NCI-H345 treated with DMSO at 0.1 percent for 48 hours (cell line): ENCODE data around the gene KDM4B.

ENCODE experiments used
- DNase-seq: peaks from one replicate; lab custom pipeline; 2025; ENCODE audit not compliant: unreplicated experiment; lab: John Stamatoyannopoulos, UW

The KDM4B gene

GRCh38 chr19:5103061-5103701 lies 134.3 kb downstream of the KDM4B start:
- DNase-seq = no peak

- DNase-seq = no peak
Measured at GRCh38 chr19:5103812-5104410, 135.0 kb downstream of the KDM4B start.

GRCh38 chr19:5104871-5105351 lies 136.0 kb downstream of the KDM4B start:
- DNase-seq = no peak

GRCh38 chr19:5106191-5106726 lies 137.3 kb downstream of the KDM4B start:
- no peak for DNase-seq

- no peak for DNase-seq
Measured at GRCh38 chr19:5106971-5107370, 138.1 kb downstream of the KDM4B start.

GRCh38 chr19:5107432-5108122 lies 138.7 kb downstream of the KDM4B start:
- DNase-seq = no peak

- DNase-seq = no peak
Measured at GRCh38 chr19:5108123-5108596, 139.2 kb downstream of the KDM4B start.

GRCh38 chr19:5108866-5109265 lies 140.0 kb downstream of the KDM4B start:
- DNase-seq = no peak

- no peak for DNase-seq
Measured at GRCh38 chr19:5109560-5109959, 140.6 kb downstream of the KDM4B start.

- no peak for DNase-seq
Measured at GRCh38 chr19:5110546-5110945, 141.6 kb downstream of the KDM4B start.

GRCh38 chr19:5111051-5111450 lies 142.1 kb downstream of the KDM4B start:
- no peak for DNase-seq

GRCh38 chr19:5112175-5112574 lies 143.3 kb downstream of the KDM4B start:
- DNase-seq = no peak

- no peak for DNase-seq
Measured at GRCh38 chr19:5112681-5113575, 144.0 kb downstream of the KDM4B start.

GRCh38 chr19:5113633-5114586 lies 145.0 kb downstream of the KDM4B start:
- no peak for DNase-seq

- DNase-seq = no peak
Measured at GRCh38 chr19:5114727-5115126, 145.8 kb downstream of the KDM4B start.

- no peak for DNase-seq
Measured at GRCh38 chr19:5115351-5115750, 146.4 kb downstream of the KDM4B start.

- DNase-seq = no peak
Measured at GRCh38 chr19:5115771-5116202, 146.9 kb downstream of the KDM4B start.

GRCh38 chr19:5116292-5116691 lies 147.4 kb downstream of the KDM4B start:
- DNase-seq = no peak

GRCh38 chr19:5117421-5117820 lies 148.5 kb downstream of the KDM4B start:
- DNase-seq = no peak

GRCh38 chr19:5118026-5118425 lies 149.1 kb downstream of the KDM4B start:
- DNase-seq = no peak
